ENCODE results near the gene HELB. TPM values are rescaled to one million over a fixed set of nuclear protein-coding genes. Genes with fewer than 3 reads are reported as not detected.

The HELB gene
- total RNA-seq, result 3.4 and 3.5 TPM in 2 replicates

DNA sequence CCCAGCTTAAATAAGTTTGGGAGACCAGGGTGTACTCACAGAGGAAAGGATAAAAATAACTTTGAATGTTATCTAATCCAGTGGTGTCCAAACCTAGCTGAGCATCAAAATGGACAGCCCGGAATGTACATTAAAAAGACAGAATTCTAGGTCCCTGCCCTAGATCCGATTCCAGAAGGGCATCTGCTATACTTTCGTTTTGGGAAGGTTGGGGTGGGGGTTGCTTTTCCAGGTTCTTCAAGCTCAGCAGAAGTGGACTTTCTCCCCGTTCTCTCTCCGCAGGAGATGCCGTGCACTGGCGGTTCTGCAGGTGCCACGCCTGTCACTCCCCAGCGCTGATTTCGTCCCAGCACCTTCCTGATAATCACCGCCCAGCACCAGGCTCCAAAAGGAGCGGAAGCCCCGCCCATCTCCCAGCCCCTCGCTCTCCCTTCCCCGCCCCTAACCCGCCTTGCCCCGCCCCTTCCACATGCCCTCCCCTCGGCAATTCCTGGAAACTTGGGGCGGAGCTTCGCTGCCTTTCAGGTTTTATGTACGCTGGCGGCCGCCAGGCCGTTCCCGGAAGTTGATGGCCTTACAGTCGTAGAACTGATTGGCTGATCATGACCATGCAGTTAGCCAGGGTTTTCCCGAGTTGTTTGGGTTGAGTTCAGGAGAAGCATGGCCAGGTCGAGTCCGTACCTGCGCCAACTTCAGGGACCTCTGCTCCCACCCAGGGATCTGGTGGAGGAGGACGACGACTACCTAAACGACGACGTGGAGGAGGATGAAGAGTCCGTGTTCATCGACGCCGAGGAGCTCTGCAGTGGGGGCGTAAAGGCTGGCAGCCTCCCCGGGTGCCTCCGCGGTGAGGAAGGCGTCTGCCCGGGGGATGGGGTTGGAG, at the start of gene HELB:
HELB (plus strand) TSS at position 550 of the 883 bp plus-strand sequence; CDS start at position 661, 111 bp downstream.

Other genes with a start within 250 kb of the HELB start
- 3.3 TPM in 2 replicates for gene LLPH, start 171.7 kb upstream of the HELB start, total RNA-seq
- gene TMBIM4, start 132.5 kb upstream of the HELB start, total RNA-seq, result 103 and 118 TPM in 2 replicates
- gene IRAK3, start 113.3 kb upstream of the HELB start, total RNA-seq, result 5.9 and 6.4 TPM in 2 replicates

Measured in placental pericyte (primary cell).